Smooth muscle cell (in vitro differentiated cells): ENCODE data around the gene ZDHHC3. TPM values are rescaled to one million over a fixed set of nuclear protein-coding genes. Genes with fewer than 3 reads are reported as not detected.

Experiments
- DNase-seq: peaks from one replicate; lab custom pipeline; 2025; ENCODE audit not compliant: unreplicated experiment; lab: John Stamatoyannopoulos, UW
- H2AFZ ChIP-seq: fragments of 200-600 bp; sonication (generic); 2 replicates; pipeline ENCODE4 v1.6.0; 2016; ENCODE audit warnings: antibody characterized with exemption, low read depth, mild to moderate bottlenecking
- H3F3A ChIP-seq: fragments of 200-600 bp; sonication (generic); 2 replicates; pipeline ENCODE4 v1.6.0; 2017; ENCODE audit warnings: antibody characterized with exemption, low read depth
- H3K27ac ChIP-seq: fragments of 200-600 bp; sonication (generic); 2 replicates; pipeline ENCODE4 v1.5.1; 2016; ENCODE audit warnings: low read depth, mild to moderate bottlenecking
- H3K27me3 ChIP-seq: fragments of 200-600 bp; sonication (generic); 2 replicates; pipeline ENCODE4 v1.6.1; 2016; ENCODE audit warnings: low read depth, mild to moderate bottlenecking
- H3K36me3 ChIP-seq: fragments of 200-600 bp; sonication (generic); 2 replicates; pipeline ENCODE4 v1.5.1; 2016; ENCODE audit warnings: low read depth
- H3K4me1 ChIP-seq: fragments of 200-600 bp; sonication (generic); 2 replicates; pipeline ENCODE4 v1.5.1; 2016; ENCODE audit warnings: low read depth
- H3K4me2 ChIP-seq: fragments of 200-600 bp; sonication (generic); 2 replicates; pipeline ENCODE4 v1.6.0; 2016; ENCODE audit warnings: mild to moderate bottlenecking
- H3K4me3 ChIP-seq: fragments of 200-600 bp; sonication (generic); 2 replicates; pipeline ENCODE4 v1.5.1; 2016; ENCODE audit warnings: mild to moderate bottlenecking
- H3K79me2 ChIP-seq: fragments of 200-600 bp; sonication (generic); 2 replicates; pipeline ENCODE4 v1.6.0; 2016; ENCODE audit warnings: low read depth, mild to moderate bottlenecking
- H3K9ac ChIP-seq: fragments of 200-600 bp; sonication (generic); 2 replicates; pipeline ENCODE4 v1.6.0; 2016; ENCODE audit warnings: low read depth
- H3K9me3 ChIP-seq: fragments of 200-600 bp; sonication (generic); replicated peaks from 2 replicates; pipeline ENCODE4 v1.5.1; 2016; ENCODE audit warnings: low read depth
- H4K20me1 ChIP-seq: fragments of 200-600 bp; sonication (generic); 2 replicates; pipeline ENCODE4 v1.6.0; 2016; ENCODE audit warnings: low read depth
- CTCF ChIP-seq: fragments of 200-600 bp; sonication (generic); IDR thresholded peaks from 2 replicates; pipeline ENCODE4 v1.5.1; 2017; ENCODE audit warnings: borderline replicate concordance, mild to moderate bottlenecking, antibody characterized with exemption; ENCODE audit not compliant: insufficient read depth, poor library complexity, severe bottlenecking
- WGBS: methylation state at CpG from one replicate; pipeline ENCODE4 v1.1.7; 2016; ENCODE audit warnings: low lambda C conversion rate; 5-methylcytosine and 5-hydroxymethylcytosine counted together
- polyA plus RNA-seq: library from polyadenylated mRNA; unstranded; fragments of >200 nt; fragmentation: Nextera tagmentation; extraction: Ambion mirVana; gene quantifications from 2 replicates; pipeline ENCODE4 v1.2.1, GENCODE V29; 2016
- total RNA-seq: library from RNA; depleted of rRNA; stranded (reverse); fragments of >200 nt; gene quantifications from 2 replicates; pipeline ENCODE4 v1.2.3, GENCODE V29; 2014

The ZDHHC3 gene
- total and polyA plus RNA-seq, 2 experiments from 2014 or later = 40.5 to 63.7 TPM

GRCh38 chr3:44875596-44875995, 100.4 kb downstream of the ZDHHC3 start:
- H2AFZ ChIP-seq = no peak overlapping the region
- H4K20me1 ChIP-seq = no peaks in the 10 kb centered on the region
- H3K4me3 ChIP-seq = no peak overlapping the region
- H3K27ac ChIP-seq = no peak overlapping the region
- DNase-seq = no peak
- no peaks in the 10 kb centered on the region for H3K4me1 ChIP-seq
- no peaks in the 10 kb centered on the region for H3F3A ChIP-seq
- H3K9ac ChIP-seq = no peak overlapping the region
- TF ChIP-seq CTCF = no peak
- WGBS = 93% methylated on average over 3 of the region's 3 CpGs
- H3K27me3 ChIP-seq = no peaks in the 10 kb centered on the region
- H3K4me2 ChIP-seq = no peak overlapping the region
- H3K9me3 ChIP-seq = no peaks in the 10 kb centered on the region
- H3K36me3 ChIP-seq = no peaks in the 10 kb centered on the region
- no peaks in the 10 kb centered on the region for H3K79me2 ChIP-seq

Other genes with a start within 250 kb of the ZDHHC3 start
- gene ZNF501, start 246.5 kb downstream of the ZDHHC3 start, total RNA-seq = 2.8 and 2.9 TPM in 2 replicates
- 1.5 and 2.7 TPM in 2 replicates for gene ZNF501, start 246.5 kb downstream of the ZDHHC3 start, polyA plus RNA-seq
- 24.5 and 27.0 TPM in 2 replicates for gene KIAA1143, start 214.6 kb downstream of the ZDHHC3 start, total RNA-seq
- gene KIAA1143, start 214.6 kb downstream of the ZDHHC3 start, polyA plus RNA-seq = 12.1 and 12.2 TPM in 2 replicates
- gene KIF15, start 214.4 kb downstream of the ZDHHC3 start, total RNA-seq = 5.7 and 6.2 TPM in 2 replicates
- gene KIF15, start 214.4 kb downstream of the ZDHHC3 start, polyA plus RNA-seq = 1.8 and 2.8 TPM in 2 replicates
- 15.9 and 19.3 TPM in 2 replicates for gene TMEM42, start 114.3 kb downstream of the ZDHHC3 start, total RNA-seq
- gene TMEM42, start 114.3 kb downstream of the ZDHHC3 start, polyA plus RNA-seq = 24.8 and 33.6 TPM in 2 replicates
- gene TGM4, start 101.6 kb downstream of the ZDHHC3 start, total RNA-seq = not detected in 2 replicates
- not detected in 2 replicates for gene TGM4, start 101.6 kb downstream of the ZDHHC3 start, polyA plus RNA-seq
- gene EXOSC7, start 70 bp upstream of the ZDHHC3 start, total RNA-seq = 42.2 and 48.7 TPM in 2 replicates
- gene EXOSC7, start 70 bp upstream of the ZDHHC3 start, polyA plus RNA-seq = 49.0 and 61.2 TPM in 2 replicates
- gene CLEC3B, start 50.1 kb upstream of the ZDHHC3 start, total RNA-seq = not detected in 2 replicates
- 0.58 TPM in 1 of 2 replicates, not detected in the other for gene CLEC3B, start 50.1 kb upstream of the ZDHHC3 start, polyA plus RNA-seq
- 3.7 and 7.9 TPM in 2 replicates for gene CDCP1, start 170.2 kb upstream of the ZDHHC3 start, total RNA-seq
- gene CDCP1, start 170.2 kb upstream of the ZDHHC3 start, polyA plus RNA-seq = 2.5 and 8.3 TPM in 2 replicates